WERI-Rb-1 (cell line): Measurements from ENCODE around the gene GRK1.
A peak's percentile ranks its signal among the peaks of the same experiment; 100 is the strongest.

ENCODE experiments used
- DNase-seq: peaks from one replicate; pipeline ENCODE4 v3.0.0-alpha.2; 2020
- H3K27ac ChIP-seq: fragments of 250-450 bp; sonication (Bioruptor Pico); 2 replicates; pipeline ENCODE4 v1.5.1; 2020; ENCODE audit warnings: mild to moderate bottlenecking, moderate library complexity
- H3K27me3 ChIP-seq: fragments of 250-450 bp; sonication (Bioruptor Pico); 2 replicates; pipeline ENCODE4 v1.5.1; 2021; ENCODE audit warnings: mild to moderate bottlenecking, low read depth, moderate library complexity; ENCODE audit not compliant: insufficient read depth, severe bottlenecking
- H3K36me3 ChIP-seq: fragments of 250-450 bp; sonication (Bioruptor Pico); 2 replicates; pipeline ENCODE4 v1.5.1; 2020; ENCODE audit warnings: mild to moderate bottlenecking, moderate library complexity
- H3K4me3 ChIP-seq: 2 replicates; pipeline ENCODE4 v1.5.1; 2011; ENCODE audit warnings: low read depth, mild to moderate bottlenecking, control low read depth, low read length
- H3K9me3 ChIP-seq: fragments of 250-450 bp; sonication (Bioruptor Pico); 2 replicates; pipeline ENCODE4 v1.5.1; 2021; ENCODE audit warnings: mild to moderate bottlenecking, moderate library complexity; ENCODE audit not compliant: severe bottlenecking
- TF ChIP-seq, protein P1 (sequence below): IDR thresholded peaks from 2 replicates; pipeline ENCODE4 v1.5.1; 2011; ENCODE audit warnings: low read depth, mild to moderate bottlenecking, control low read depth, inconsistent platforms, low read length

Gene GRK1

DNA sequence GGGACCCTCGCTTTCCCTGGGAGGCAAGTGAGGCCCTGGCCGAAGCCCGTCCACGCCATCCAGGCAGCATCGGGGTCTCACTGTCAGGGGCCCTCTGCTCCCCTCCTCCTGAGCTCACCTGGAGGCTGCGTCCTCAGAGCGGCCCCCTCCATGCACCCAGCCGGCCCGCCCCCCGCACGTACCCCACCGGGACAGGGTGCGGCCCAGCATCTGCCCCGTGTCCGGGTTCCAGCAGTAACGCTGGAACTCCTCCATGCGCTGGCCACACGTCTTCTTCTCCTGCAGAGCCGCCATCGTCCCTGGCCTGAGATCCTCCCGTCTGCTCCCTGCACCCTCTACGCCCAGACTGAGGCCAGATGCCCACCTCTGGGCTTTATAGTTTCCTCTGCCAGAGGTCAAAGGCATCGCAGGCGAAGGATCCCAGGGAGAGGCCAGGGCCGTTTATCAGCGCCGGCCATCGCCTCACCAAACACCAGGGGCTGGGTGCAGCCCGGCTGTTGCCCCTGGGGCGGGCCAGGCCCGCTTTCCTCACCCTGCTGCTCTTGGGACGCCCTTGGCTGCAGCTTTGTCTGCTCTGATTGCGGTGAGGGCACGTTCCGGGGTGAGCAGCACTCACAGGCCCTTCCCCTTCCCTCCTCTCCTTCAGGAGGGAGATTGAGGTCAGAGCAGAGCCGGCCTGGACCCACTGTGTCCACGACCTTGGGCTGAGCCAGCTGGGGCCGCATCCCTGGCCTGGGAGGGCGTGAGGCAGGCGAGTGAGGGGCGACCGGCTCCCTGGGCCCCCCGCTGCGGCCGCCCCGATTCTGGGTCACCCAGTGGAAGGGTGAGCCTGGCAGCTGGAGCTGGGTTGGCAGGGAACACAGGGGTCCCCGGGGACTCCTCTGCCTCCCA lies 8.9 kb upstream of the GRK1 start, which contains the start of gene ATP4B:
Gene ATP4B (minus strand): TSS at position 348 of the 891 bp plus-strand sequence. CDS start 54 bp downstream, at position 294.
- TF ChIP-seq, protein P1, sequence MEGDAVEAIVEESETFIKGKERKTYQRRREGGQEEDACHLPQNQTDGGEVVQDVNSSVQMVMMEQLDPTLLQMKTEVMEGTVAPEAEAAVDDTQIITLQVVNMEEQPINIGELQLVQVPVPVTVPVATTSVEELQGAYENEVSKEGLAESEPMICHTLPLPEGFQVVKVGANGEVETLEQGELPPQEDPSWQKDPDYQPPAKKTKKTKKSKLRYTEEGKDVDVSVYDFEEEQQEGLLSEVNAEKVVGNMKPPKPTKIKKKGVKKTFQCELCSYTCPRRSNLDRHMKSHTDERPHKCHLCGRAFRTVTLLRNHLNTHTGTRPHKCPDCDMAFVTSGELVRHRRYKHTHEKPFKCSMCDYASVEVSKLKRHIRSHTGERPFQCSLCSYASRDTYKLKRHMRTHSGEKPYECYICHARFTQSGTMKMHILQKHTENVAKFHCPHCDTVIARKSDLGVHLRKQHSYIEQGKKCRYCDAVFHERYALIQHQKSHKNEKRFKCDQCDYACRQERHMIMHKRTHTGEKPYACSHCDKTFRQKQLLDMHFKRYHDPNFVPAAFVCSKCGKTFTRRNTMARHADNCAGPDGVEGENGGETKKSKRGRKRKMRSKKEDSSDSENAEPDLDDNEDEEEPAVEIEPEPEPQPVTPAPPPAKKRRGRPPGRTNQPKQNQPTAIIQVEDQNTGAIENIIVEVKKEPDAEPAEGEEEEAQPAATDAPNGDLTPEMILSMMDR: no peak
- H3K27ac ChIP-seq: no peak within 1 kb of the TSS

DNA sequence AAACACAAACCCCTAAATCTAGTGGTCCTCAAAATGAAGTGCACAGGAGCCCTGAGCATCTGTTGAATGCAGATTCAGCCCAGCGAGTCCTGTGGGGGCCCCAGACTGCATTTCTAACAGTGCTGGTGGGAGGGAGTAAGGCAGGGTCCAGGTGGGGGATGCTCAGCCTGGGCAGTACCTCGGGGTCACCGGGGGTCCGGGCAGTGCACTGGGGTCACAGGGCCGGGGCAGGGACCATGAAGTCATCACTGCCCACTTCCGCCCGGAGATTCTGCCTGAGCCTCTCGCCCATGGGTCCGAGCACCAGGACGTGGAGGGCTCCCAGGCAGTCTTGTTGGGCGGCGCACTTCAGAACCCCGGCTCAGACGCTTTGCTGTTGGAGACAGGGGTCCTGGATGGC lies 8.2 kb upstream of the GRK1 start:
- H3K27ac ChIP-seq: no peak overlapping the region
- no peaks in the 10 kb centered on the region for H3K36me3 ChIP-seq
- DNase-seq: peak; percentile 11
- no peak overlapping the region for H3K4me3 ChIP-seq
- TF ChIP-seq, protein P1: no peak
- H3K9me3 ChIP-seq: peaks cover 8% of the 10 kb centered on the region
- H3K27me3 ChIP-seq: no peaks in the 10 kb centered on the region

More for the DNA sequence above, 8.9 kb upstream of the GRK1 start, which contains the start of gene ATP4B:
- H3K9me3 ChIP-seq: peaks cover 8% of the 10 kb centered on the region
- H3K4me3 ChIP-seq: no peak within 1 kb of the TSS
- peak; percentile 12 for DNase-seq
- no peaks in the 10 kb centered on the region for H3K27me3 ChIP-seq
- H3K36me3 ChIP-seq: no peaks in the 10 kb centered on the region

DNA sequence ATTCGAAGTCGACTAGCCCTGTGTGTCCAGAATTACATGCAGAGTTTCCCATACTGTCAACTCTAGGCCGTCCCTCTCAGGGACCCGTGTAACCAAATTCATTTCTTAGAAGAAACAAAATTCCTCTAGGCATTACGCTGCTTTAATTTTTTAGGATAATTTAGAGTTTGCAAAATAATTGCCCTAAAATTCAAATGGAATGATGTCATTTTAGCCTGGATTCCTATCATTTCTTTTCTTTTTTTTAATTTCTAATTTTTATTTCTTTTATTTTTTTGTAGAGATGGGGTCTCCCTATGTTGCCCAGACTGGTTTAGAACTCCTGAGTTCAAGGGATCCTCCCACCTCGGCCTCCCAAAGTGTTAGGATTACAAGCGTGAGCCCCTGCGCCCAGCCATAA lies 7.7 kb upstream of the GRK1 start:
- H3K4me3 ChIP-seq: no peak overlapping the region
- DNase-seq: no peak

DNA sequence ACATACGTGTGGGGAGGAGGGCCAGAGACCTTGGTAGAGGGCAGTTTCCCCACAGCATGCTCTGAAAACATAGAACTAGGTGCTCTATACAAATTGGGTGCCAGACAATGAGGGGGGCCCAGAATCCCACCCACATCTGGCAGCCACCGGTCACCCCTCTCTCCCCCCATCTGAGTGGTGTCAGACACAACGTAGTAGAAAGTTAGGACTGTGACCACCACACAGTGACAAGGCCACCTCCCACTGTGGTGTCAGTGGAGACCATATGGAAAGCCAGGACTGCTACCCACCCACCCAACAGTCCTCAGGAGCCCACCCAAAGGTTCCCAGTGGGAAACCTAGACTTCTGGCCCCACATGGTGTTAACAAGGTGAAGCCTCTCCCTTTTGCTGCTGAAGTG lies 7.0 kb upstream of the GRK1 start:
- H3K36me3 ChIP-seq: no peaks in the 10 kb centered on the region
- no peaks in the 10 kb centered on the region for H3K27me3 ChIP-seq
- H3K9me3 ChIP-seq: peaks cover 8% of the 10 kb centered on the region
- no peak for DNase-seq
- no peak overlapping the region for H3K4me3 ChIP-seq
- TF ChIP-seq, protein P1: no peak
- H3K27ac ChIP-seq: no peak overlapping the region

More for the DNA sequence above, 7.7 kb upstream of the GRK1 start:
- H3K9me3 ChIP-seq: peaks cover 8% of the 10 kb centered on the region
- no peaks in the 10 kb centered on the region for H3K36me3 ChIP-seq
- no peak overlapping the region for H3K27ac ChIP-seq
- H3K27me3 ChIP-seq: no peaks in the 10 kb centered on the region
- TF ChIP-seq, protein P1: no peak

DNA sequence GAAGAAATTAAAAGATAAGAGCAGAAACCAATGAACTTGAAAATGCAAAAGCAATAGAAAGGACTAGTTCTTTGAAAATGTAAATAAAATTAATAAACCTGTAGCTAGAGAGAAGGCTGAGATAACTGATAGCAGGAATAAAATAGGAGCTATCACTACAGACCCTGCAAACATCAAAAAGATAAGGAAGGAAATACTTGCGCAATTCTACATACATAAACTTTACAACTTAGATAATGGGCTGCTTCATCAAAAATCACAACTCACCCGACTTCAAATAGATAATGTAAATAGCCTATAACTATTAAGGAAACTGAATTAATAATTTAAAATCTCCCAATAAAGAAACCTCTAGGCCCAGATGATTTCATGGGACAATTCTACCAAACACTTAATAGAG lies 5.5 kb upstream of the GRK1 start:
- H3K9me3 ChIP-seq: peaks cover 8% of the 10 kb centered on the region
- TF ChIP-seq, protein P1: no peak
- no peaks in the 10 kb centered on the region for H3K36me3 ChIP-seq
- no peak for DNase-seq
- no peaks in the 10 kb centered on the region for H3K27me3 ChIP-seq
- H3K27ac ChIP-seq: no peak overlapping the region
- no peak overlapping the region for H3K4me3 ChIP-seq
